GM23248 (cell line): ENCODE measurements around the gene EIF4E2.

ENCODE experiments used
- EZH2 ChIP-seq: fragments of 200-600 bp; sonication (generic); IDR thresholded peaks from 2 replicates; pipeline ENCODE4 v1.6.1; 2018; ENCODE audit warnings: antibody characterized with exemption, mild to moderate bottlenecking; ENCODE audit not compliant: insufficient read depth, poor library complexity, severe bottlenecking
- EZH2phosphoT487 ChIP-seq: fragments of 200-600 bp; sonication (generic); IDR thresholded peaks from 2 replicates; pipeline ENCODE4 v1.6.1; 2018; ENCODE audit warnings: antibody characterized with exemption, moderate library complexity, mild to moderate bottlenecking, low read depth; ENCODE audit not compliant: insufficient read depth

- TF ChIP-seq EZH2 (no peak), EZH2phosphoT487 (no peak)
Observed at GRCh38 chr2:232549655-232550353, 685 bp upstream of the EIF4E2 start.
